Measurements from ENCODE around the gene SFTPA1.
"Not testable (repeated sequence)": the region's sequence is repeated elsewhere in the genome, so short reads cannot be mapped to it uniquely, and the experiment has no call there.

SFTPA1 gene

DNA sequence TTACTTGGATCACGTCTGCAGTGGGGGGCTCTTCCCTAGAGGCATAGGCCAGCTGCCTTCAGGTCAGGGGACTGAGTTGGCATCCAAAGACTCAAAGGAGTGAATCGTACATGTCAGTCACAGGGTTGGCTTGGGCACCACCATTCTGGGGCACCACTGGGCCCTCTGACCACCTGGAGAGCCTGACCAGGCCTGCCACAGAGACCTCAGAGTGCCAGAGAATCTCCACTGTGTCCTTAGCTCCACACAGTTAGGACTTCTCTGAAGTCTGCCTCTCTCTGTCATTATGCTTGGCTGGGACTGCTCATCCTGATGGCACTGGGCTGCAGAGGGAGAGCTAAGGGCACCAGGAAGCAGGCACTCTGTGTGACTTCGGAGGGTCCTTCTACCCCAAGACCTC, 16.2 kb upstream of the SFTPA1 start:
- not testable (repeated sequence) for H3K27ac Mint-ChIP-seq; DNase-seq (ENCODE audit: low spot score in 2 of 2); ATAC-seq (ENCODE audit: low read depth); H3K4me1 Mint-ChIP-seq; H3K36me3 Mint-ChIP-seq; H3K4me3 Mint-ChIP-seq
- Mint-ChIP-seq H3K27me3 (peaks cover 13% of the 10 kb centered on the region), H3K9me3 (peaks cover 13% of the 10 kb centered on the region)

DNA sequence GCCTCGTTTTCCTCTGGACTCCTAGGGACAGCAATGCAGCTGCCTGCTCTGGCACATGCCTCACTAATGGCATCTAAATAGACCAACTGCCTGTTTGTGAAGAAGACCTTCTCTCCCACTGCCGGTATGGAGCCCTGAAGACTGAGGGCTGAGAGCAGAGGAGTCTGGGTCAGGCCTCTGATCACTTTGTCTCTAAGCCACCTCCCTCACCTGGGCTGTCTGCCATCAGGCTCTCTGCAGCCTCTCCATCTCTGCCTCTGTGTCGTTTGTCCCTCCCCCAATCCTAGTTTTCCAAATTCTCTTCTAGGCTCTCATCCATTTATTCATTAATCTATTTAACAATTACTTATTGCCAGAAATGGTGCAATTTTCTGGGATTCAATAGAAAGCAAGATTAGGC, 15.2 kb upstream of the SFTPA1 start:
- peaks cover 13% of the 10 kb centered on the region for H3K27me3 Mint-ChIP-seq
- no peak overlapping the region for H3K4me3 Mint-ChIP-seq
- H3K9me3 Mint-ChIP-seq, result peaks cover 13% of the 10 kb centered on the region
- DNase-seq (ENCODE audit: low spot score in 2 of 2), result no peak
- H3K4me1 Mint-ChIP-seq, result no peaks in the 10 kb centered on the region
- peaks cover 7% of the 10 kb centered on the region for H3K36me3 Mint-ChIP-seq
- no peak for ATAC-seq (ENCODE audit: low read depth)
- H3K27ac Mint-ChIP-seq, result no peak overlapping the region

DNA sequence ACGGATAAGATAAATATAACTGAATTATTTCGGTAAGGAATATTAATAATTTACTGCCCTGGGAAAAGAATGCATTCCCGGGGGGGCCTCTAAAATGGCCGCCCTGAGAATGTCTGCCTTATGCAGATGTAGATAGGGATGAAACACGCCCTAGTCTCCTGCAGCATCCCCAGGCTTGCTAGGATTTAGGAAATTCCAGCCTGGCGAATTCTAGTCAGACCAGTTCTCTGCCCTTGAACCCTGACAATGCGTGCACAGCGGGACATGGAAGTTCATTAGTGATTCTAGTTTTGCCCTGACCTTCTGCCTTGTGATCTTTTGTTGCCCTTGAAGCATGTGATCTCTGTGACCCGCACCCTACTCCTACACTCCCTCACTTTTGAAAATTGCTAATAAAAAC, 11.1 kb upstream of the SFTPA1 start:
- H3K36me3 Mint-ChIP-seq; H3K27me3 Mint-ChIP-seq; H3K27ac Mint-ChIP-seq; H3K4me3 Mint-ChIP-seq; DNase-seq (ENCODE audit: low spot score in 2 of 2); ATAC-seq (ENCODE audit: low read depth); H3K4me1 Mint-ChIP-seq: not testable (repeated sequence)
- H3K9me3 Mint-ChIP-seq, result peaks cover 13% of the 10 kb centered on the region

DNA sequence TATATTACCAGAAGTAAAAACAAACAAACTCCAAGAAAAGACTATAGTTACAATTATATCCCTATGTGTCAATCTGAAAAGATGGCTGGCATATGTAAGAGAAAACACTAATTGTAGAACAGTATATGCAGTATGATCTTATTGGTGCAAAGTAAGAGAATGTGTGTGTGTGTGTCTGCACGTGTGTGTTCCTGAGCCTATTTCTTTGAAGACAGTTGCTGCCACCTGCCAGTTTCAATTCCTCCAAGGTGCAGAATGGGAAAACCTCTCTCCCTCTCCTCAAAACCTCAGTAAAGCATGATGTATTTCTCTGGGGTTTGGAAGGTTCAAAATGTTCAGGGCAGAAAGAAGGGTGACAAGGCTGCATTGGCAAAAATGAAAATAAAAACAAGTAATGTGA, 8.8 kb upstream of the SFTPA1 start:
- ATAC-seq (ENCODE audit: low read depth) (no peak), DNase-seq (ENCODE audit: low spot score in 2 of 2) (no peak)
- H3K36me3 Mint-ChIP-seq, result peaks cover 7% of the 10 kb centered on the region
- H3K4me1 Mint-ChIP-seq, result peaks cover 6% of the 10 kb centered on the region
- no peak overlapping the region for H3K4me3 Mint-ChIP-seq
- no peak overlapping the region for H3K27ac Mint-ChIP-seq
- H3K9me3 Mint-ChIP-seq, result peaks cover 9% of the 10 kb centered on the region
- H3K27me3 Mint-ChIP-seq, result peaks cover 6% of the 10 kb centered on the region

DNA sequence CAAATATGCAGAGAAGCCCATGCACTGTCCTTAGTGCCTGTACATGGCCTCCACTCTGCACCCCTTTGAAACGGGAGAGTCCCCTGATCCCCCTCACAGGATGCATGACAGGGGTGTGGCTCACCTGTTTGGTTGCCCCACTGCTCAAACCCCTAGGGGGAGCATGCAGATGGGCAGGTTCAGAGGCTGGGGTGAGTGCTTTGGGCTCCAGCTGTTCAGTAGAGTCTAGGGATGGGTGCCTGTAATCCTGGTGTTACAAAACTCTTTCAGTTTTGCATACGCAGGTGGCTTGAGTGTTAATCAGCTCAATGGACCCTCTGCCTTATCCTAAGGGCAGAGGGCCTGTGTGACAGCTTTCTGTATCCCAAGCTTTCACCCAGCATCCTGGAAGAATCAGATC, 7.8 kb upstream of the SFTPA1 start:
- no peak overlapping the region for H3K27ac Mint-ChIP-seq
- no peak overlapping the region for H3K4me3 Mint-ChIP-seq
- peaks cover 4% of the 10 kb centered on the region for H3K27me3 Mint-ChIP-seq
- ATAC-seq (ENCODE audit: low read depth) (no peak), DNase-seq (ENCODE audit: low spot score in 2 of 2) (no peak)
- H3K9me3 Mint-ChIP-seq, result peaks cover 3% of the 10 kb centered on the region
- peaks cover 6% of the 10 kb centered on the region for H3K4me1 Mint-ChIP-seq
- peaks cover under 1% of the 10 kb centered on the region for H3K36me3 Mint-ChIP-seq

DNA sequence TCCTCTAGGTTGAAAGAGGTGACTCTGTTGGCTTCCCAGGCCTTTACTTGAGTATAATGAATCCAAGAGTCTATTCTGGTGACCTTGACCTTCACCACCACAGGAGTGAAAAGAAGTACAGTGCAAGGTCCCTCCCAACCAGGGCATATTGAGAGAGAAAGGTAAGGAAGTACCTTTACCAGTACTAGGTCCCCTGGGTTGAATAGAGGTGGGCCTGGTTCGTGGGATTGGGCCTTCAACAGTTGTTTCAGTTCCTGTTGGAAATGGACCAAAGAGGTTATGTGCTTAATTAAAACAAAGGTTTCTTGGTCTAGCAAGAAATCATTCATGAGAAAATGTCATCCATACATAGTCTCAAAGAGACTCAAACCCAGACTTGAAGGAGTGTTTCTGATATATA, 6.4 kb upstream of the SFTPA1 start:
- Mint-ChIP-seq H3K36me3 (no peaks in the 10 kb centered on the region), H3K4me1 (peaks cover 6% of the 10 kb centered on the region), H3K9me3 (no peaks in the 10 kb centered on the region), H3K27me3 (peaks cover 6% of the 10 kb centered on the region), H3K4me3 (no peak overlapping the region), H3K27ac (no peak overlapping the region)
- DNase-seq (ENCODE audit: low spot score in 2 of 2) (no peak), ATAC-seq (ENCODE audit: low read depth) (no peak)

DNA sequence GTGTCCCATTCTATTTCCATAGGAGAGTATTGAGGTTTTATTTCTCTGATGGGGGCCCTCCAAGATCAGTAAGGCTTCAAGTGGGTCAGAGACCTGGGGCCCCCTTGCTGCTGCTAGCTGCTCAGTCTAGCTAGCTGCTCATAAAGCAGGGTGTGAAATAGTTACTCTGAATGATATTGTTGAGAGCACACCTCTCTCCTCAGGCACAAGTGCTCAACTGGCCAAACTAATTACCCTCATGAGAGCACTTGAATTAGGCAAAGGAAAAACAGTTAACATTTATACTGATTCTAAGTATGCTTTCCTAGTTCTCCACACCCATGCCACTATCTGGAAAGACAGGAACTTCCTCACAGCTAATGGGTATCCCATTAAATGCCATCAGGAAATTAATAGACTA, 5.4 kb upstream of the SFTPA1 start:
- Mint-ChIP-seq H3K9me3 (no peaks in the 10 kb centered on the region), H3K27ac (no peak overlapping the region), H3K4me3 (no peak overlapping the region), H3K27me3 (peaks cover 5% of the 10 kb centered on the region), H3K36me3 (no peaks in the 10 kb centered on the region), H3K4me1 (peaks cover 6% of the 10 kb centered on the region)
- ATAC-seq (ENCODE audit: low read depth), result no peak
- DNase-seq (ENCODE audit: low spot score in 2 of 2), result no peak

DNA sequence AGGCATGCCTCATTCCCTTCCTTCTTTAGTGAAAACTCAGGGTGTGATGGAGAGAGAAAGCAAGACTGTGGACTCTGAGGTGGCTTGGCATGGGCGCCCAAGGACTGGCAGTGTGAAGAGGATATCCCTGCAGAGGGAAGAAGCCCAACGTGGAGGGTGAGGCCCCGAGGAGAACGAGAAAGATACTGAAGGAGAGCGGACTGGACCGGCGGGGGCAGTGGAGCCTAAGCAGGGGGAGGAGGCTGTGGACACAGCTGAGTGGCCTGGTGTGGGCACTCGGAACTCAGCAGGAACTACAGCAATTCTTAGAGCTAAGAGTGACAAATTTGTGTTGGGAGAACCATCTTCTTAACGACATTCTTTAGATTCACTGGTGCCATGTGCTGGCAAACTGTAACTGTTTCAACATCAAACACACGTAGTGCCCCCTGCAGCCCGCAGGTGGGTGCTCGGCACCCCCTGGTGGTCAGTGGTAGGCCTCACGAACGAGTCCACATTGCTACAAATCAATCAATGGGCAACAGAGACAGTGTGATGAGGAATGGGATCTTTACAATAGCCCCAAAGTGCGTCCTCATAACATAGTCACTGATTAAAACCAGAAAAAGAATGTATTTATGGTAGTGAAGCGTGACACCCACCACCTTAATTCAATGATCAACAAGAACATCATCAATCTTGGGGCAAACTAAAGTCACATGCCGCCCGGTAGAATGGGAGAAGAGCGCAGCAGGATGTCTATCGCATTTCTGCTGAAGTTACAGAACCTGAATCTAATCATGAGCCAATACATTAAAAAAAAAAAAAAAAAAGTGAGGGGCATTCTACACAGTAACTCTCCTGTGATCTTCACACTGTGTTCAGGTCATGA, 2.0 kb upstream of the SFTPA1 start:
- H3K4me3 Mint-ChIP-seq, result no peak overlapping the region
- H3K4me1 Mint-ChIP-seq, result no peaks in the 10 kb centered on the region
- no peaks in the 10 kb centered on the region for H3K9me3 Mint-ChIP-seq
- DNase-seq (ENCODE audit: low spot score in 2 of 2) (no peak), ATAC-seq (ENCODE audit: low read depth) (no peak)
- H3K36me3 Mint-ChIP-seq, result no peaks in the 10 kb centered on the region
- H3K27ac Mint-ChIP-seq, result no peak overlapping the region
- peaks cover 5% of the 10 kb centered on the region for H3K27me3 Mint-ChIP-seq

DNA sequence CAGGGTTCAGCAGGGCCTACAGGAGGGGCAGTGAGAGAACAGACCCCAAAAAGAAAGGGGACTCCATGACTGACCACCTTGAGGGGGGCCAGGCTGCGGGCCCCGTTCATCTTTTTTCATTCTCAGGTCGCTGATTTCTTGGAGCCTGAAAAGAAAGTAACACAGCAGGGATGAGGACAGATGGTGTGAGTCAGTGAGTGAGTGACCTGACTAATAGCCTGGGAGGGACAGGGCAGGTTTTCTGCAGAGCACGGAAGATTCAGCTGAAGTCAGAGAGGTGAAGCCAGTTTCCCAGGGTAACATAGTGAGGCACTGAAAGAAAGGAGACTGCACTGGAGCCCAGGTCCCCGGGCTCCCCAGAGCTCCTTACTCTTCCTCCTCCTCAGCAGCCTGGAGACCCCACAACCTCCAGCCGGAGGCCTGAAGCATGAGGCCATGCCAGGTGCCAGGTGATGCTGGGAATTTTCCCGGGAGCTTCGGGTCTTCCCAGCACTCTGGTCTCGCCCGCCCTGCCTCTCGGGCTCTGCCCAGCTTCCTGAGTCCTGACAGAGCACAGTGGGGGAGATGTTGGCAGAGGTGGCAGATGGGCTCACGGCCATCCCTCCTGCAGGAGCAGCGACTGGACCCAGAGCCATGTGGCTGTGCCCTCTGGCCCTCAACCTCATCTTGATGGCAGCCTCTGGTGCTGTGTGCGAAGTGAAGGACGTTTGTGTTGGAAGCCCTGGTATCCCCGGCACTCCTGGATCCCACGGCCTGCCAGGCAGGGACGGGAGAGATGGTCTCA, 646 bp downstream of the SFTPA1 start:
- not testable (repeated sequence) for H3K27me3 Mint-ChIP-seq; H3K4me1 Mint-ChIP-seq; ATAC-seq (ENCODE audit: low read depth); H3K4me3 Mint-ChIP-seq; DNase-seq (ENCODE audit: low spot score in 2 of 2); H3K9me3 Mint-ChIP-seq; H3K36me3 Mint-ChIP-seq; H3K27ac Mint-ChIP-seq

DNA sequence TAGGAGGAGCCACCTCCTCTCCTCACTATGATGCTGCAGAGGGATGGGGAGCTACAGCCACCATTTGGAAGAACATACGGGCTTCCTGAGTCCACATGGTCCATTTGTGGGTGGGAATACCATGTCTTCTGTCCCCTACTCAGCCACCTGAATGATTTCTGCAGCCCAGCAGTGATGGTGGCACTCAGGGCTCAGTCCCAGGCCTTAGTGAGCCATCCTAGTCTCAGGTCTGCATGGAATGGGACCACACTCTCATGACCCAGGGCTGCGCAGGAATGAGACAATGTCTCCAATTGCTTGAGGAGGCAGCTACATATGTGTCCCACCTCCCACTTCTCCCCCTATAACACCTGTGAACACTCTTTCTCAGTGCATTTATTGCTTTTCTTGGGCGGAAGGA, 4.8 kb downstream of the SFTPA1 start:
- peaks cover 5% of the 10 kb centered on the region for H3K27me3 Mint-ChIP-seq

DNA sequence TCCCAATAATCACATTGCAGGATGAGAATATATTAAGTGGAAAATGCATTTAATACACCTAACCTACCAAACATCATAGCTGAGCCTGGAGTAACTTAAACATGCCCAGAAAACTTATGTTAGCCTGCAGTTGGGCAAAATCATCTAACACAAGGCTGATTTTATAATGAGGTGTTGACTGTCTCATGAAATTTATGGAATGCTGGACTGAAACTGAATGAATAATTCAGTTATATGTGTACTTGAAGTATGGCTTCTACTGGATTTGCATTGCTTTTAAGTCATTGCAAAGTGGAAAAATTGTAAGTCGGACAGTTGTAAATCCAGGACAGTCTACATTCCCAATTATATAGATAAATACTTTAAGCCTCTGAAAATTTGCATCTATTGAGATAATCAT, 5.4 kb downstream of the SFTPA1 start:
- no peak overlapping the region for H3K27ac Mint-ChIP-seq
- no peaks in the 10 kb centered on the region for H3K4me1 Mint-ChIP-seq
- H3K9me3 Mint-ChIP-seq, result peaks cover 4% of the 10 kb centered on the region
- H3K27me3 Mint-ChIP-seq, result peaks cover 5% of the 10 kb centered on the region
- H3K4me3 Mint-ChIP-seq, result no peak overlapping the region
- H3K36me3 Mint-ChIP-seq, result no peaks in the 10 kb centered on the region
- ATAC-seq (ENCODE audit: low read depth) (no peak), DNase-seq (ENCODE audit: low spot score in 2 of 2) (no peak)

More for the DNA sequence above, 4.8 kb downstream of the SFTPA1 start:
- Mint-ChIP-seq H3K36me3 (no peaks in the 10 kb centered on the region), H3K4me1 (no peaks in the 10 kb centered on the region), H3K4me3 (no peak overlapping the region), H3K27ac (no peak overlapping the region), H3K9me3 (peaks cover 4% of the 10 kb centered on the region)
- DNase-seq (ENCODE audit: low spot score in 2 of 2) (no peak), ATAC-seq (ENCODE audit: low read depth) (no peak)

DNA sequence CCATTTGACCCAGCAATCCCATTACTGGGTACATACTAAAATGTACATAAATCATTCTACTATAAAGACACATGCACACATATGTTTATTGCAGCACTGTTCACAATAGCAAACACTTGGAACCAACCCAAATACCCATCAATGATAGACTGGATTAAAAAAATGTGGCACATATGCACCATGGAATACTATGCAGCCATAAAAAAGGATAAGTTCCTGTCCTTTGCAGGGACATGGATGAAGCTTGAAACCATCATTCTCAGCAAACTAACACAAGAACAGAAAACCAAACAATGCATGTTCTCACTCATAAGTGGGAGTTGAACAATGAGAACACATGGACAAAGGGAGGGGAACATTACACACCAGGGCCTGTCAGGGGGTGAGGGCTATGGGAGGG, 12.9 kb downstream of the SFTPA1 start:
- not testable (repeated sequence) for H3K4me1 Mint-ChIP-seq; ATAC-seq (ENCODE audit: low read depth); H3K36me3 Mint-ChIP-seq; H3K4me3 Mint-ChIP-seq; H3K27ac Mint-ChIP-seq; H3K9me3 Mint-ChIP-seq; DNase-seq (ENCODE audit: low spot score in 2 of 2)
- H3K27me3 Mint-ChIP-seq, result peaks cover 14% of the 10 kb centered on the region

DNA sequence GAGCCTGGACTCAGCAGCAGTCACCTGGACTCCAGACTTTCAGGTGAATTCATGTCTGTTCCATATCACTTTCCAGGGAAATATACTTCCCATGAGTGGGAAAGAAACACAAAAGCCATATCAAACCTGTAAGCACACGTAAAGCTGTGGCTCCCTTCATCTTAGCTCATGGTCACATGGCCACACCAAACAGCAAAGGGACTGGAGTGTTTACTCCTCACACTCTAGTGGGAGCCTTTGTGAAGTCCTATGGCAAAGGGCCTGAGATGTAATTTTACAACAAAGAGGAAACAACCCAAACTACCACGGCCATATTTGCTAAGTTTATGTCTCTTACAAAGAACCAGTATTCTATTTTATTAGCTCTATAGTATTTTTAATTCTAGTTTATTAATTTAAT, 16.3 kb downstream of the SFTPA1 start:
- H3K27me3 Mint-ChIP-seq, result peaks cover 18% of the 10 kb centered on the region
- no peak for DNase-seq (ENCODE audit: low spot score in 2 of 2)
- peaks cover 2% of the 10 kb centered on the region for H3K36me3 Mint-ChIP-seq
- ATAC-seq (ENCODE audit: low read depth), result no peak
- H3K27ac Mint-ChIP-seq, result no peak overlapping the region
- no peak overlapping the region for H3K4me3 Mint-ChIP-seq
- peaks cover 1% of the 10 kb centered on the region for H3K9me3 Mint-ChIP-seq
- H3K4me1 Mint-ChIP-seq, result no peaks in the 10 kb centered on the region

DNA sequence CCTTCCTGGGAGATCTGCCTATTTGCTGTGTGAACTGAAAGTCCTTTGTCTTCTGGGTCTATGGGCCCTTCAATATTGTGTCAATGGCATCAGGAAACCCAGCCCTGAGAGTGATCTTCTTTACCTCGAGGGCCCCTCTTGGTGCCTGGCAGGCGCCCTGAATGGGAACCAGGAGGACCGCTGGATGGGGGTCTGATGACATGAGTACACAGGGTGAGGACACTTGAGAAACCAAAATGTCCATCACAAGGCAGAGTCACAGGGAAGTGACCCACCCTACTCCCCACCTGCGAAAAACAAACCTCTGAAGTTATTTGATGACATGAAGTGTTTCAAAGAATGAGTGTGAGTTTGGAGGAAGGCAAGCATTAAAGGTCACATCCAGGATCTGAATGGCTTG, 17.3 kb downstream of the SFTPA1 start:
- DNase-seq (ENCODE audit: low spot score in 2 of 2) (no peak), ATAC-seq (ENCODE audit: low read depth) (no peak)
- Mint-ChIP-seq H3K9me3 (peaks cover 1% of the 10 kb centered on the region), H3K36me3 (peaks cover 2% of the 10 kb centered on the region), H3K4me1 (no peaks in the 10 kb centered on the region), H3K4me3 (no peak overlapping the region), H3K27ac (no peak overlapping the region), H3K27me3 (peaks cover 14% of the 10 kb centered on the region)
